WERI-Rb-1 (cell line): ENCODE measurements around the gene CRACR2A.

Experiments
- DNase-seq: peaks from one replicate; pipeline ENCODE4 v3.0.0-alpha.2; 2020
- H3K27ac ChIP-seq: fragments of 250-450 bp; sonication (Bioruptor Pico); 2 replicates; pipeline ENCODE4 v1.5.1; 2020; ENCODE audit warnings: mild to moderate bottlenecking, moderate library complexity
- H3K27me3 ChIP-seq: fragments of 250-450 bp; sonication (Bioruptor Pico); 2 replicates; pipeline ENCODE4 v1.5.1; 2021; ENCODE audit warnings: mild to moderate bottlenecking, low read depth, moderate library complexity; ENCODE audit not compliant: insufficient read depth, severe bottlenecking
- H3K36me3 ChIP-seq: fragments of 250-450 bp; sonication (Bioruptor Pico); 2 replicates; pipeline ENCODE4 v1.5.1; 2020; ENCODE audit warnings: mild to moderate bottlenecking, moderate library complexity
- H3K4me3 ChIP-seq: 2 replicates; pipeline ENCODE4 v1.5.1; 2011; ENCODE audit warnings: low read depth, mild to moderate bottlenecking, control low read depth, low read length
- H3K9me3 ChIP-seq: fragments of 250-450 bp; sonication (Bioruptor Pico); 2 replicates; pipeline ENCODE4 v1.5.1; 2021; ENCODE audit warnings: mild to moderate bottlenecking, moderate library complexity; ENCODE audit not compliant: severe bottlenecking
- TF ChIP-seq, protein P1 (sequence below): IDR thresholded peaks from 2 replicates; pipeline ENCODE4 v1.5.1; 2011; ENCODE audit warnings: low read depth, mild to moderate bottlenecking, control low read depth, inconsistent platforms, low read length

Gene CRACR2A

DNA sequence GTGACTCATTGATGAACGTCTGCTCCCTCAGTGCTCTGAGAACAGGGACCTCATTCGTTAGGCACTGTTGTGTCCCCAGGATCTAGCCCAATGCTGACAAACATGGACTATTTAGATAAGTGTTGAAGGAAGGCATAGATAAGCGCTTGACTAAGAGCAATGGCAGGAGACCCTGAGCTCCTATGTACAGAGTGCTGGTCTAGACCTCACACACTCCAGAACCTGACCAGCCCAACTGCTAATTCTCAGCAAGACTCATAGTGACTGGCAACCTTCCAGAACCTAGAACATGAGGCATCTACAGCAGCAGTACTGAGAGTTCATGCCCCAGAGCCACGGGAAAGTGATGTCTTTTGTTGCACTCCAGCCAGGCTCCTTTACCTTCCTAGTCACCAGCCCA lies 69.2 kb downstream of the CRACR2A start:
- no peak for DNase-seq
- H3K27ac ChIP-seq = peak overlapping the region; percentile 65; the same call in 1 of the 2 replicates
- no peak overlapping the region for H3K4me3 ChIP-seq
- no peaks in the 10 kb centered on the region for H3K9me3 ChIP-seq
- H3K27me3 ChIP-seq = no peaks in the 10 kb centered on the region
- H3K36me3 ChIP-seq = no peaks in the 10 kb centered on the region; the same call in 1 of the 2 replicates
- TF ChIP-seq, protein P1, sequence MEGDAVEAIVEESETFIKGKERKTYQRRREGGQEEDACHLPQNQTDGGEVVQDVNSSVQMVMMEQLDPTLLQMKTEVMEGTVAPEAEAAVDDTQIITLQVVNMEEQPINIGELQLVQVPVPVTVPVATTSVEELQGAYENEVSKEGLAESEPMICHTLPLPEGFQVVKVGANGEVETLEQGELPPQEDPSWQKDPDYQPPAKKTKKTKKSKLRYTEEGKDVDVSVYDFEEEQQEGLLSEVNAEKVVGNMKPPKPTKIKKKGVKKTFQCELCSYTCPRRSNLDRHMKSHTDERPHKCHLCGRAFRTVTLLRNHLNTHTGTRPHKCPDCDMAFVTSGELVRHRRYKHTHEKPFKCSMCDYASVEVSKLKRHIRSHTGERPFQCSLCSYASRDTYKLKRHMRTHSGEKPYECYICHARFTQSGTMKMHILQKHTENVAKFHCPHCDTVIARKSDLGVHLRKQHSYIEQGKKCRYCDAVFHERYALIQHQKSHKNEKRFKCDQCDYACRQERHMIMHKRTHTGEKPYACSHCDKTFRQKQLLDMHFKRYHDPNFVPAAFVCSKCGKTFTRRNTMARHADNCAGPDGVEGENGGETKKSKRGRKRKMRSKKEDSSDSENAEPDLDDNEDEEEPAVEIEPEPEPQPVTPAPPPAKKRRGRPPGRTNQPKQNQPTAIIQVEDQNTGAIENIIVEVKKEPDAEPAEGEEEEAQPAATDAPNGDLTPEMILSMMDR = no peak

DNA sequence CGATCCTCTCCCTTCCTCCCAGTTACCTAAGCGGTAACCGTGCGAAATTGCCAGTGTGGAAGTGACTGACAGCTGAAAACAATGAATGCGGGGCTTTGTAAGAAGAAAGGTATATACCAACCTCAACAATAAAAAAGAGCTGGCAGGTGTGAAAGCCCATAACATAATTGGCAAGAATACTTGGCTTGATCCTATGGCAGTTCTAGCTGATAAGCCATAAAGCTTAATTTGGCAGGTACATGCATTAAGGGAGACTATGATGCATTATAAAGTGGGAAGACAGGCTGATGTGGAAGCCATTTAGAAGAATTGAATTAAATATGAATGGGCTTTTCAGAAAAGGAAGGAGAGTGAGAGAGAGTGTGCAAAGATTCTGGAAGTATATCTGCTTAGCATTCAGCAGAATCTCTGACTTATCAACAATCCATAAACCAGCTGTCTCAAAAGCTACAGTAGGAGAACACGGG lies 71.3 kb downstream of the CRACR2A start:
- Histone ChIP-seq H3K27ac (no peak overlapping the region), H3K36me3 (no peaks in the 10 kb centered on the region; the same call in 1 of the 2 replicates), H3K27me3 (no peaks in the 10 kb centered on the region), H3K9me3 (no peaks in the 10 kb centered on the region), H3K4me3 (no peak overlapping the region)
- TF ChIP-seq, protein P1 = no peak
- no peak for DNase-seq

DNA sequence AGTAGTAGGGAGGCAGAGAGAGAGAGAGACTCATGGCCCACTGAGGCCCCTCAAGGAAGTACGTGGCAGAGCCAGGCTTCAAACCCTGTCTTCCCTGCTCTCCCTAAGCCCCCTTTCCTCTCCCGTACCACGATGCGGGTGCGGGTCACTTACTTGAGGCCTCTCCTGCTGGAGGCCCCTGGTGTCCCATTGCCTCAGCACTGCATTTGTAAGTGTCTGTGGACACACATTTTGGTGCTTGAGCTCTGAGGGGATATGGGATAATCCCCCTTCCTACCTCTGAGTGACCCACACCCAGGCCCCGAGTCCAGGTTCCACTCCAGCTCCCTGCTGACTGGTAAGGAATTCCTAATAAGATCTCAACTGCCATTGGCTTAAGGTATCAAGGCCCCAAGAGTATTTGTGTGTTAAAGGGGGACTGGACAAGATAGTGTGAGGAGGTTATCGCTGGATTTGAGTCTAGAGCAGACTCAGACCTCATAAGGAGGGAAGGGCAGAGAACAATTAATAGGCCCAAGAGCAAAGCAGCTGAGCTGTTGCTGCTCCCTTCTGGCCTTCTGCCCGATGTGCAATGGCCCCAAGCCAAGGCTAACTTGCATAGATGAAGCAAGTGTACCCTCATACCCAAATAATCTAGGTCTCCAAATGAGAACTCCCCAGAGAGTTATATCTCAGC lies 71.9 kb downstream of the CRACR2A start:
- no peaks in the 10 kb centered on the region for H3K9me3 ChIP-seq
- H3K27ac ChIP-seq = no peak overlapping the region
- TF ChIP-seq, protein P1 = peak; percentile 83
- peak; percentile 54 for DNase-seq
- H3K27me3 ChIP-seq = no peaks in the 10 kb centered on the region
- H3K36me3 ChIP-seq = no peaks in the 10 kb centered on the region; the same call in 1 of the 2 replicates
- no peak overlapping the region for H3K4me3 ChIP-seq

DNA sequence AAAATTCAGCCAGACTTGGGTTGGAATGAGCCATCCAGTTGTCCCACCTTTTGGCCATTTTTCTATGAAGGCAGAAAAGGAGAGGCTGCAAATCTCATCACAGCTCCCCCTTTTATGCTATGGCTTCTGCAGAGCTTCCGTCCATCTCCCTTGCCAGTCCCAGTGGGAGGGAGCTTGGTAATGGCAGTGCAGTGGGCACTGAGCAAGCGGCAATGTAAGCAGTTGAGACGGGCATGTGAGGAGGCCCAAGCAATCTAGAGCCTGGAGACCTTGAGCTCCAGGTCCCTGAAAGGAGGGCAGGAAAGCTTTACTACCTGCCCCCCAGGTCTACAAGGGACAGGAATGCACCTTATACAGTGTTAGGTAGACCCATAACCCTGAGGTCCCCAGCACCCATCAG lies 73.1 kb downstream of the CRACR2A start:
- no peak for DNase-seq
- no peaks in the 10 kb centered on the region; the same call in 1 of the 2 replicates for H3K36me3 ChIP-seq
- H3K4me3 ChIP-seq = no peak overlapping the region
- H3K27me3 ChIP-seq = no peaks in the 10 kb centered on the region
- TF ChIP-seq, protein P1 = no peak
- H3K27ac ChIP-seq = no peak overlapping the region
- H3K9me3 ChIP-seq = no peaks in the 10 kb centered on the region

DNA sequence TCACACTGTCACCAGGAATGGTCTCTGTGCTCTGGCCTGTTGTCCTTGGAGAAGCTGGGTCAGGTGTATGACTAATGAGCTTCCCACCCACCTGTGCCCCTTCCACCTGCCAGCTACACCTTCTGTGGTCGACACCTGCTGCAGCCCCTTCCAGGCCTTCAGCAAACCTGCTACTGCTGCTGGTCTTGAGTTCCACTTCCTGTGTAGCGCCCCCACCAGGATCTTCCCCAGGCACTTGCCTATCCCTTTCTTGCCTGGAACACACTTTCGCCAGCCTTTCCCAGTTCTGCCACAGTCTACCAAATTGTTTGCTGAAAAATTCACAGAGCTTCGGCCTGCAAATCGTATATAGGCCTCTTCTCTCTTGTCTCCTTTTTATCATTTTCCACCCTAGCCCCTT lies 75.3 kb downstream of the CRACR2A start:
- no peaks in the 10 kb centered on the region for H3K27me3 ChIP-seq
- H3K27ac ChIP-seq = no peak overlapping the region
- no peak overlapping the region for H3K4me3 ChIP-seq
- TF ChIP-seq, protein P1 = no peak
- DNase-seq = no peak
- H3K36me3 ChIP-seq = no peaks in the 10 kb centered on the region; the same call in none of the 2 replicates
- H3K9me3 ChIP-seq = no peaks in the 10 kb centered on the region
